Testis (tissue), 3 donors: Measurements from ENCODE around the gene IL17RA. TPM values are rescaled to one million over a fixed set of nuclear protein-coding genes. Genes with fewer than 3 reads are reported as not detected.
"Not testable (repeated sequence)": the region's sequence is repeated elsewhere in the genome, so short reads cannot be mapped to it uniquely, and the experiment has no call there.

Source experiments
- DNase-seq: peaks from one replicate; pipeline ENCODE4 v3.0.0-alpha.2; 2019
- H3K27ac ChIP-seq, 2 donors: fragments of 200-600 bp; sonication (generic); one replicate each; pipeline ENCODE4 v1.5.1; 2019
- H3K27me3 ChIP-seq: fragments of 200-600 bp; sonication (generic); one replicate; pipeline ENCODE4 v1.5.1; 2019
- H3K36me3 ChIP-seq: fragments of 200-600 bp; sonication (generic); one replicate; pipeline ENCODE4 v1.5.1; 2017; ENCODE audit warnings: low read depth; ENCODE audit errors: missing control alignments
- H3K4me1 ChIP-seq: fragments of 200-600 bp; sonication (generic); one replicate; pipeline ENCODE4 v1.5.1; 2019
- H3K4me3 ChIP-seq, 2 donors: fragments of 200-600 bp; sonication (generic); one replicate each; pipeline ENCODE4 v1.5.1; 2017 to 2019
- H3K9me3 ChIP-seq: fragments of 200-600 bp; sonication (generic); one replicate; pipeline ENCODE4 v1.5.1; 2017
- CTCF ChIP-seq, 3 experiments: fragments of 450-650 bp in 2 of 3; fragments of 200-600 bp in 1 of 3; sonication (generic) in 1 of 3; IDR thresholded peaks; one replicate each; pipeline ENCODE4 v1.5.1; 2016 to 2019; ENCODE audit warnings: antibody characterized with exemption in 3 of 3, mild to moderate bottlenecking in 2 of 3, moderate library complexity in 1 of 3
- POLR2A ChIP-seq: fragments of 450-650 bp; IDR thresholded peaks from one replicate; pipeline ENCODE4 v1.6.1; 2017; ENCODE audit warnings: antibody characterized with exemption, mild to moderate bottlenecking, moderate library complexity
- WGBS, 2 donors: methylation state at CpG; one replicate each; pipeline ENCODE4 v1.1.5; 2018; 5-methylcytosine and 5-hydroxymethylcytosine counted together
- intact Hi-C: fragments of 100-400 bp; cut with DNase I; formaldehyde crosslinking; loops from one replicate; pipeline ENCODE4 v1.15.1; 2023; ENCODE audit warnings: low total_unique reads
- polyA plus RNA-seq: library from polyadenylated mRNA; stranded (reverse); fragments of 350-450 nt; fragmentation: Illumina TruSeq; extraction: RNeasy Lipid Tissue Mini Kit (QIAGEN cat#74804); gene quantifications from one replicate; pipeline ENCODE4 v1.2.3, GENCODE V29; 2014; ENCODE audit warnings: low read depth, low replicate concordance; ENCODE audit not compliant: insufficient read depth
- total RNA-seq, 2 donors: library from RNA; depleted of rRNA; stranded (reverse); fragments of >200 nt; gene quantifications; one replicate each; pipeline ENCODE4 v1.2.3, GENCODE V29; 2016

Gene IL17RA
- total and polyA plus RNA-seq, 3 donors from 2014 or later = 6.8 to 12.8 (median 8.3) TPM

DNA sequence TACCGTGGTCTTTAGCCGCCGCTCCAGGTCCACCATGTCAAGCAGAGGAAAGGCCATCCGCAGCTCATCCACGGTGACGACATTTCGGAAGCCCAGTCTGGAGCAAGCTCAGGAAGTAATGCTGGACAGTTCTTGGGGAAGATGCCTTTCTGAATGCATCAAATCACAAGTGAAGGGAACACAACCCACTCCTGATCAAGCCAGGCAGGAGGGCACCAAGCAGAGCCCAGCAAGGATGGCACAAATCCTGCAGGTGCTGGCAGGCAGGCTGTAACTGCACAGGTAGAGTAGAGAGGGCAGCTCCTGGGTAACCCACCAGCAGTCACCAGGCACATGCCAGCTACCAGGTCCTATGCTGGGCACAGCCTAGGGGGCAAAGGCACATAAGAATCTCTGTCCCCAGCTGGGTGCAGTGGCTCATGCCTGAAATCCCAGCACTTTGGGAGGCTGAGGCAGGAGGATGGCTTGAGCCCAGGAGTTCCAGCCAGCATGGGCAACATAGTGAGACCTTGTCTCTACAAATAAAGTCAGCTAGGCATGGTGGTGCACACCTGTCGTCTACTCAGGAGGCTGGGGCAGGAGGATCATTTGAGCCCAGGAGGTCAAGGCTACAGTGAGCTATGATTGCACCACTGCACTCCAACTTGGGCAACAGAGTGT, 60.4 kb downstream of the IL17RA start:
- no peaks in the 10 kb centered on the region for H3K36me3 ChIP-seq
- no peaks in the 10 kb centered on the region for H3K27me3 ChIP-seq
- intact Hi-C loops = no loop called here
- no peak for DNase-seq
- no peaks in the 10 kb centered on the region for H3K4me1 ChIP-seq
- TF ChIP-seq POLR2A = no peak
- TF ChIP-seq CTCF (IDR thresholded peaks at IDR 0.05) = no peak
- no peak overlapping the region for H3K4me3 ChIP-seq
- no peaks in the 10 kb centered on the region for H3K9me3 ChIP-seq
- no peak overlapping the region for H3K27ac ChIP-seq
- 82 to 93% methylated on average over 7 to 8 of the region's 8 CpGs for WGBS, 2 donors

- DNase-seq = not testable (repeated sequence)
- 94 to 97% methylated on average over 26 to 30 of the region's 30 CpGs for WGBS, 2 donors
Measured at GRCh38 chr22:17147458-17147857, 62.7 kb downstream of the IL17RA start.

GRCh38 chr22:17149076-17149815, 64.4 kb downstream of the IL17RA start:
- no peaks in the 10 kb centered on the region for H3K9me3 ChIP-seq
- H3K4me1 ChIP-seq = no peaks in the 10 kb centered on the region
- no peak for DNase-seq
- no peaks in the 10 kb centered on the region for H3K27me3 ChIP-seq
- no peak overlapping the region for H3K4me3 ChIP-seq
- no peak overlapping the region for H3K27ac ChIP-seq
- no peak for TF ChIP-seq CTCF (IDR thresholded peaks at IDR 0.05)
- TF ChIP-seq POLR2A = no peak
- no peaks in the 10 kb centered on the region for H3K36me3 ChIP-seq
- intact Hi-C loops = no loop called here
- 83 to 85% methylated on average over 7 to 9 of the region's 9 CpGs for WGBS, 2 donors

More at GRCh38 chr22:17147458-17147857, 62.7 kb downstream of the IL17RA start:
- H3K27ac ChIP-seq, H3K27me3 ChIP-seq, H3K4me1 ChIP-seq, H3K9me3 ChIP-seq, H3K4me3 ChIP-seq, H3K36me3 ChIP-seq, intact Hi-C loops: not testable (repeated sequence)

GRCh38 chr22:17152340-17152739, 67.5 kb downstream of the IL17RA start:
- Histone ChIP-seq H3K9me3 (no peaks in the 10 kb centered on the region), H3K4me3 (no peak overlapping the region), H3K36me3 (no peaks in the 10 kb centered on the region), H3K27me3 (no peaks in the 10 kb centered on the region), H3K4me1 (no peaks in the 10 kb centered on the region), H3K27ac (no peak overlapping the region)
- TF ChIP-seq CTCF (IDR thresholded peaks at IDR 0.05) = no peak
- TF ChIP-seq POLR2A = no peak
- no peak for DNase-seq
- WGBS, 2 donors = 83 to 89% methylated on average over 6 of the region's 6 CpGs
- intact Hi-C loops = no loop called here

DNA sequence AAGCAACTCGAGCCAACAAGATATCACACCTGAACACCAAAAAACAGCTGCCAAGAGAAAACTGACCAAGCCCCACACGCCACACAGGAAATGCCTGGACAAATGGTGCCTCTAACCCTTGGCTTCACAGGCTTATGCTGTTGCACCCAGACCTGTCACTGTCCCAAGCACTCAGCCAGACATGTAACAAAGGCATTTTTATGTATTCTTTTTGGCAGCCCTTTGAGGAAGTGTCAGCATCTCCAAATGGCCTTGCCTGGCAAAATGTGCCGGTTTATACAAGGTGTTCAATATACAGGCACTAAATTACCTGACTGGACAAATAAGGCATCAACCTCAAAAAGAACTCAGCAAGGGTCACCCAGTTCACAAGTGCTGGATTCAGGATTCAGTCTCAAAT, 68.2 kb downstream of the IL17RA start:
- 52 to 61% methylated on average over 3 of the region's 3 CpGs for WGBS, 2 donors
- H3K4me3 ChIP-seq = no peak overlapping the region
- intact Hi-C loops = no loop called here
- TF ChIP-seq CTCF (IDR thresholded peaks at IDR 0.05) (no peak), POLR2A (no peak)
- H3K27me3 ChIP-seq = no peaks in the 10 kb centered on the region
- no peaks in the 10 kb centered on the region for H3K36me3 ChIP-seq
- no peak for DNase-seq
- peaks cover 3% of the 10 kb centered on the region for H3K4me1 ChIP-seq
- no peak overlapping the region for H3K27ac ChIP-seq
- no peaks in the 10 kb centered on the region for H3K9me3 ChIP-seq
